Caco-2 (cell line): ENCODE measurements around the gene TLE1. TPM values are rescaled to one million over a fixed set of nuclear protein-coding genes. Genes with fewer than 3 reads are reported as not detected.

ENCODE experiments used
- BruUV-seq: library from RNA; stranded (reverse); fragments of 400-500 nt; replicated peaks from 2 replicates; lab custom pipeline; 2021; lab: Mats Ljungman, UMichigan
- CTCF ChIA-PET: fragments of 300-600 bp; sonication (Branson Sonifier 250); formaldehyde crosslinking; loops from one replicate; lab custom pipeline; 2022; ENCODE audit warnings: antibody characterized with exemption; lab: Charles Lee
- POLR2A ChIA-PET: fragments of 300-600 bp; sonication (Branson Sonifier 250); formaldehyde crosslinking; loops from one replicate; lab custom pipeline; 2022; ENCODE audit warnings: antibody characterized with exemption; lab: Charles Lee
- DNase-seq, 2 experiments: peaks; one replicate each; pipeline versions ENCODE4 v3.0.0 to v3.0.0-alpha.2; 2020 to 2022
- H3K27me3 ChIP-seq: replicated peaks from 2 replicates; pipeline ENCODE4 v1.6.0; 2011; ENCODE audit warnings: low read length; ENCODE audit not compliant: control insufficient read depth, insufficient read depth
- H3K36me3 ChIP-seq: 2 replicates; pipeline ENCODE4 v1.5.1; 2011; ENCODE audit warnings: low read length; ENCODE audit not compliant: control insufficient read depth, insufficient read depth
- H3K4me1 ChIP-seq: fragments of 250-450 bp; sonication (Bioruptor Pico); 2 replicates; pipeline ENCODE4 v1.5.1; 2020; ENCODE audit warnings: mild to moderate bottlenecking
- H3K4me3 ChIP-seq: 2 replicates; pipeline ENCODE4 v1.5.1; 2011; ENCODE audit warnings: low read depth, mild to moderate bottlenecking, control low read depth, low read length
- H3K9me3 ChIP-seq: fragments of 250-450 bp; sonication (Bioruptor Pico); 2 replicates; pipeline ENCODE4 v1.5.1; 2020; ENCODE audit warnings: mild to moderate bottlenecking, moderate library complexity
- H3K27ac Mint-ChIP-seq: one replicate; pipeline ENCODE4 v1.8.0; 2022; ENCODE audit warnings: mixed read lengths; ENCODE audit not compliant: unreplicated experiment
- H3K27me3 Mint-ChIP-seq: one replicate; pipeline ENCODE4 v1.8.0; 2022; ENCODE audit warnings: mixed read lengths; ENCODE audit not compliant: insufficient read depth, unreplicated experiment
- H3K36me3 Mint-ChIP-seq: one replicate; pipeline ENCODE4 v1.8.0; 2022; ENCODE audit warnings: mild to moderate bottlenecking, mixed read lengths; ENCODE audit not compliant: insufficient read depth, unreplicated experiment
- H3K4me1 Mint-ChIP-seq: one replicate; pipeline ENCODE4 v1.8.0; 2022; ENCODE audit warnings: low read depth, mixed read lengths; ENCODE audit not compliant: unreplicated experiment
- H3K4me3 Mint-ChIP-seq: one replicate; pipeline ENCODE4 v1.8.0; 2022; ENCODE audit warnings: mild to moderate bottlenecking, moderate library complexity, mixed read lengths; ENCODE audit not compliant: unreplicated experiment
- H3K9me3 Mint-ChIP-seq: one replicate; pipeline ENCODE4 v1.8.0; 2022; ENCODE audit warnings: mixed read lengths; ENCODE audit not compliant: unreplicated experiment
- CTCF ChIP-seq, 2 experiments: fragments of 200-600 bp in 1 of 2; IDR thresholded peaks; 1 replicate in 1 of 2; 2 replicates in 1 of 2; pipeline versions ENCODE4 v1.5.1 to v1.8.0; 2011 to 2022; ENCODE audit warnings: antibody characterized with exemption in 1 of 2, control low read depth in 1 of 2, inconsistent platforms in 1 of 2, low read depth in 1 of 2, low read length in 1 of 2, mild to moderate bottlenecking in 1 of 2, moderate library complexity in 1 of 2; ENCODE audit not compliant: insufficient read depth in 1 of 2, severe bottlenecking in 1 of 2, unreplicated experiment in 1 of 2
- intact Hi-C: fragments of 100-400 bp; cut with micrococcal nuclease; formaldehyde crosslinking; loops from one replicate; pipeline ENCODE4 v1.10.0; 2022; ENCODE audit not compliant: unreplicated experiment
- total RNA-seq: library from RNA; stranded (reverse); gene quantifications from 2 replicates; pipeline ENCODE4 v1.2.3, GENCODE V29; 2022

TLE1 gene
- total RNA-seq, 1 experiment from 2014 or later, result 18.3 TPM

GRCh38 chr9:81542118-81542889 lies 147.0 kb downstream of the TLE1 start:
- TF ChIP-seq CTCF (IDR thresholded peaks at IDR 0.05; ENCODE audit: insufficient read depth in 1 of 2, low read depth in 1 of 2, low read length in 1 of 2, severe bottlenecking in 1 of 2, unreplicated experiment in 1 of 2), result no peak
- CTCF ChIA-PET, result no interaction called here
- no TSS peak for BruUV-seq
- no peak overlapping the region for H3K4me3 Mint-ChIP-seq
- Histone ChIP-seq H3K4me1 (no peaks in the 10 kb centered on the region), H3K27me3 (no peaks in the 10 kb centered on the region), H3K4me3 (no peak overlapping the region), H3K36me3 (no peaks in the 10 kb centered on the region), H3K9me3 (no peaks in the 10 kb centered on the region)
- intact Hi-C loops, result no loop called here
- H3K4me1 Mint-ChIP-seq, result no peaks in the 10 kb centered on the region
- H3K27ac Mint-ChIP-seq, result no peak overlapping the region
- no peak for DNase-seq
- POLR2A ChIA-PET, result no interaction called here
- H3K27me3 Mint-ChIP-seq, result no peaks in the 10 kb centered on the region
- H3K9me3 Mint-ChIP-seq, result no peaks in the 10 kb centered on the region
- H3K36me3 Mint-ChIP-seq, result no peaks in the 10 kb centered on the region

- H3K27me3 Mint-ChIP-seq, result no peaks in the 10 kb centered on the region
- ChIA-PET POLR2A (no interaction called here), CTCF (no interaction called here)
- H3K36me3 Mint-ChIP-seq, result no peaks in the 10 kb centered on the region
- no TSS peak for BruUV-seq
- no peaks in the 10 kb centered on the region for H3K4me1 Mint-ChIP-seq
- H3K4me3 Mint-ChIP-seq, result no peak overlapping the region
- TF ChIP-seq CTCF (IDR thresholded peaks at IDR 0.05; ENCODE audit: insufficient read depth in 1 of 2, low read depth in 1 of 2, low read length in 1 of 2, severe bottlenecking in 1 of 2, unreplicated experiment in 1 of 2), result no peak
- no peaks in the 10 kb centered on the region for H3K9me3 Mint-ChIP-seq
- no peak overlapping the region for H3K4me3 ChIP-seq
- H3K4me1 ChIP-seq, result no peaks in the 10 kb centered on the region
- H3K27me3 ChIP-seq, result no peaks in the 10 kb centered on the region
- intact Hi-C loops, result no loop called here
- no peak for DNase-seq
- H3K27ac Mint-ChIP-seq, result no peak overlapping the region
- no peaks in the 10 kb centered on the region for H3K36me3 ChIP-seq
- H3K9me3 ChIP-seq, result no peaks in the 10 kb centered on the region
These were observed 149.1 kb downstream of the TLE1 start for GRCh38 chr9:81540142-81540710.

GRCh38 chr9:81539317-81539716 lies 150.0 kb downstream of the TLE1 start:
- no peak for DNase-seq
- H3K27me3 ChIP-seq, result no peaks in the 10 kb centered on the region
- Mint-ChIP-seq H3K27ac (no peak overlapping the region), H3K4me1 (no peaks in the 10 kb centered on the region), H3K4me3 (no peak overlapping the region), H3K27me3 (no peaks in the 10 kb centered on the region), H3K9me3 (no peaks in the 10 kb centered on the region), H3K36me3 (no peaks in the 10 kb centered on the region)
- CTCF ChIA-PET, result interaction anchor here (0.6 kb wide), 1 partner anchor 15 kb away, joined by 3 read pairs; no protein-coding TSS in a partner anchor
- TF ChIP-seq CTCF (IDR thresholded peaks at IDR 0.05; ENCODE audit: insufficient read depth in 1 of 2, low read depth in 1 of 2, low read length in 1 of 2, severe bottlenecking in 1 of 2, unreplicated experiment in 1 of 2), result no peak
- H3K36me3 ChIP-seq, result no peaks in the 10 kb centered on the region
- H3K4me3 ChIP-seq, result no peak overlapping the region
- no peaks in the 10 kb centered on the region for H3K9me3 ChIP-seq
- intact Hi-C loops, result loop anchor here (5.0 to 10.0 kb wide), 3 partner anchors 93 to 148 kb away; partner anchors contain the start of gene TLE1
- H3K4me1 ChIP-seq, result no peaks in the 10 kb centered on the region
- no TSS peak for BruUV-seq
- POLR2A ChIA-PET, result no interaction called here
